CD4-positive, alpha-beta T cell (primary cell): ENCODE results near the gene ZYG11B. TPM values are rescaled to one million over a fixed set of nuclear protein-coding genes. Genes with fewer than 3 reads are reported as not detected.
"Not testable (repeated sequence)": the region's sequence is repeated elsewhere in the genome, so short reads cannot be mapped to it uniquely, and the experiment has no call there.

Experiments used
- ATAC-seq: fragments of 200-7000 bp; cut with Tn5 transposase; one replicate; pipeline ENCODE4 v1.10.0; 2022; ENCODE audit warnings: mild to moderate bottlenecking; ENCODE audit not compliant: poor library complexity
- CTCF ChIA-PET: fragments of 350-600 bp; sonication (Branson Sonifier 250); formaldehyde crosslinking; loops from one replicate; lab custom pipeline; 2021; ENCODE audit warnings: antibody characterized with exemption, inconsistent platforms; lab: Charles Lee
- POLR2A ChIA-PET: fragments of 350-600 bp; sonication (Branson Sonifier 250); formaldehyde crosslinking; loops from one replicate; lab custom pipeline; 2021; ENCODE audit warnings: antibody characterized with exemption, inconsistent platforms; lab: Charles Lee
- DNase-seq, 14 experiments: peaks; one replicate each; pipeline ENCODE4 v3.0.0-alpha.2; 2013 to 2020; ENCODE audit warnings: mixed read lengths in 2 of 14
- H3K27ac ChIP-seq, 2 donors: one replicate each; pipeline versions ENCODE4 v1.5.1 to v1.7.0; 2013; ENCODE audit warnings: low read length in 2 of 2, low read depth in 1 of 2, mild to moderate bottlenecking in 1 of 2
- H3K27me3 ChIP-seq, 2 experiments: 1 replicate in 1 of 2; 2 replicates in 1 of 2; pipeline versions ENCODE4 v1.6.1 to v1.7.0; 2013; ENCODE audit warnings: low read length in 2 of 2, control low read depth in 1 of 2, mild to moderate bottlenecking in 1 of 2, moderate library complexity in 1 of 2; ENCODE audit not compliant: insufficient read depth in 2 of 2, control insufficient read depth in 1 of 2
- H3K36me3 ChIP-seq: one replicate; pipeline ENCODE4 v1.6.1; 2013; ENCODE audit warnings: low read length, control low read depth; ENCODE audit not compliant: insufficient read depth
- H3K4me1 ChIP-seq: one replicate; pipeline ENCODE4 v1.6.1; 2013; ENCODE audit warnings: low read length, control low read depth; ENCODE audit not compliant: insufficient read depth
- H3K4me3 ChIP-seq: one replicate; pipeline ENCODE4 v1.5.1; 2013; ENCODE audit warnings: mild to moderate bottlenecking, low read length, moderate library complexity
- H3K9me3 ChIP-seq, 2 experiments: 1 replicate in 1 of 2; 2 replicates in 1 of 2; pipeline versions ENCODE4 v1.6.1 to v1.7.0; 2013; ENCODE audit warnings: low read length in 2 of 2, mild to moderate bottlenecking in 2 of 2, control low read depth in 1 of 2, moderate library complexity in 1 of 2; ENCODE audit not compliant: control insufficient read depth in 1 of 2, insufficient read depth in 1 of 2
- H3K27ac Mint-ChIP-seq: one replicate; pipeline ENCODE4 v1.8.0; 2020; ENCODE audit warnings: mixed read lengths
- H3K27me3 Mint-ChIP-seq: one replicate; pipeline ENCODE4 v1.8.0; 2021; ENCODE audit warnings: mixed read lengths
- H3K36me3 Mint-ChIP-seq: one replicate; pipeline ENCODE4 v1.8.0; 2021; ENCODE audit warnings: low read depth, mixed read lengths
- H3K4me1 Mint-ChIP-seq: one replicate; pipeline ENCODE4 v1.8.0; 2021; ENCODE audit warnings: low read depth, mixed read lengths
- H3K4me3 Mint-ChIP-seq: one replicate; pipeline ENCODE4 v1.8.0; 2020; ENCODE audit warnings: mild to moderate bottlenecking, mixed read lengths
- H3K9me3 Mint-ChIP-seq: one replicate; pipeline ENCODE4 v1.8.0; 2020; ENCODE audit warnings: mixed read lengths
- CTCF ChIP-seq: fragments of 200-600 bp; IDR thresholded peaks from one replicate; pipeline ENCODE4 v1.8.0; 2022; ENCODE audit warnings: antibody characterized with exemption, mild to moderate bottlenecking
- intact Hi-C, 2 experiments: fragments of 100-400 bp; cut with DNase I in 1 of 2; cut with micrococcal nuclease in 1 of 2; formaldehyde crosslinking; loops; one replicate each; pipeline versions ENCODE4 v1.15.1 to v1.9.0; 2023 to 2025; cut with DNase I, micrococcal nuclease
- total RNA-seq, 174 experiments: library from RNA in 2 of 174; stranded (reverse) in 2 of 174; gene quantifications; one replicate each; pipeline ENCODE4 v1.2.3 and lab custom pipeline; 2021 to 2026

ZYG11B gene
- total RNA-seq, 2 experiments from 2014 or later: 14.1 to 16.1 TPM

GRCh38 chr1:52836035-52836434 is 109.8 kb downstream of the ZYG11B start:
- no peak for DNase-seq
- Mint-ChIP-seq H3K27ac (no peak overlapping the region), H3K9me3 (no peaks in the 10 kb centered on the region), H3K4me1 (no peaks in the 10 kb centered on the region), H3K36me3 (no peaks in the 10 kb centered on the region), H3K4me3 (no peak overlapping the region), H3K27me3 (peaks cover 13% of the 10 kb centered on the region)
- ChIA-PET CTCF (no interaction called here), POLR2A (no interaction called here)
- Histone ChIP-seq H3K4me1 (no peaks in the 10 kb centered on the region), H3K27me3 (peaks cover 1 to 5% of the 10 kb centered on the region in 2 experiments), H3K4me3 (no peak overlapping the region), H3K36me3 (no peaks in the 10 kb centered on the region), H3K27ac (no peak overlapping the region), H3K9me3 (no peaks in the 10 kb centered on the region)
- intact Hi-C loops: no loop called here
- ATAC-seq: no peak
- no peak for TF ChIP-seq CTCF

- H3K4me1 Mint-ChIP-seq, H3K4me3 Mint-ChIP-seq, H3K4me3 ChIP-seq, H3K9me3 Mint-ChIP-seq, H3K27ac ChIP-seq, H3K36me3 ChIP-seq, H3K27ac Mint-ChIP-seq, POLR2A ChIA-PET, DNase-seq, CTCF ChIA-PET, intact Hi-C loops, H3K36me3 Mint-ChIP-seq, ATAC-seq: not testable (repeated sequence)
- H3K27me3 ChIP-seq: peaks cover 11 to 24% of the 10 kb centered on the region in 2 experiments
- H3K27me3 Mint-ChIP-seq: peaks cover 39% of the 10 kb centered on the region
- peaks cover 0 to 13% of the 10 kb centered on the region in 2 experiments for H3K9me3 ChIP-seq
- peaks cover 14% of the 10 kb centered on the region for H3K4me1 ChIP-seq
These were observed 112.9 kb downstream of the ZYG11B start for GRCh38 chr1:52839175-52839574.

GRCh38 chr1:52842643-52843310 is 116.5 kb downstream of the ZYG11B start, which contains the start of gene ZYG11A:
TSS of gene ZYG11A (plus strand) at chr1:52842760. CDS start at chr1:52842884, 124 bp downstream.
- no peak within 1 kb of the TSS for H3K27ac Mint-ChIP-seq
- peaks cover 14% of the 10 kb centered on the region for H3K4me1 ChIP-seq
- peaks cover 0 to 13% of the 10 kb centered on the region in 2 experiments for H3K9me3 ChIP-seq
- no peak within 1 kb of the TSS for H3K27ac ChIP-seq
- H3K4me3 Mint-ChIP-seq: peak within 1 kb of the TSS; percentile 83
- no peaks in the 10 kb centered on the region for H3K36me3 ChIP-seq
- H3K4me1 Mint-ChIP-seq: peaks cover 7% of the 10 kb centered on the region
- peaks cover 21 to 31% of the 10 kb centered on the region in 2 experiments for H3K27me3 ChIP-seq
- TF ChIP-seq CTCF: peak; percentile 51
- POLR2A ChIA-PET: interaction anchor here (0.9 to 1.3 kb wide), 2 partner anchors 79 to 140 kb away, joined by 3 read pairs; partner anchors contain the start of gene ECHDC2
- peaks cover 47% of the 10 kb centered on the region for H3K27me3 Mint-ChIP-seq
- ATAC-seq (peak; percentile 93), DNase-seq (peak; percentile 33 to 86 (median 63))
- peak within 1 kb of the TSS; percentile 47 for H3K4me3 ChIP-seq
- H3K36me3 Mint-ChIP-seq: no peaks in the 10 kb centered on the region
- intact Hi-C loops: loop anchor here in 1 of 2 experiments (10.0 kb wide), 1 partner anchor 82 kb away; the partner anchor contains the start of genes ECHDC2 and SCP2
- CTCF ChIA-PET: no interaction called here
- no peaks in the 10 kb centered on the region for H3K9me3 Mint-ChIP-seq

- DNase-seq, H3K27ac Mint-ChIP-seq, H3K4me3 ChIP-seq, H3K4me3 Mint-ChIP-seq, CTCF ChIA-PET, H3K36me3 Mint-ChIP-seq, H3K27ac ChIP-seq, H3K4me1 Mint-ChIP-seq, ATAC-seq, H3K36me3 ChIP-seq, POLR2A ChIA-PET, H3K9me3 Mint-ChIP-seq: not testable (repeated sequence)
- intact Hi-C loops: loop anchor here in 1 of 2 experiments (10.0 kb wide), 1 partner anchor 80 kb away; the partner anchor contains the start of genes ECHDC2 and SCP2
- Histone ChIP-seq H3K27me3 (peaks cover 23 to 35% of the 10 kb centered on the region in 2 experiments), H3K9me3 (peaks cover 0 to 13% of the 10 kb centered on the region in 2 experiments), H3K4me1 (peaks cover 14% of the 10 kb centered on the region)
- peaks cover 50% of the 10 kb centered on the region for H3K27me3 Mint-ChIP-seq
These were observed 118.9 kb downstream of the ZYG11B start for GRCh38 chr1:52845119-52845518.
